GM12865 (cell line): Measurements from ENCODE around the gene TBCB.

Experiments used
- DNase-seq: peaks from one replicate; pipeline ENCODE4 v3.0.0; 2010; ENCODE audit warnings: low read depth
- H3K4me3 ChIP-seq: 2 replicates; pipeline ENCODE4 v1.5.1; 2011; ENCODE audit warnings: mild to moderate bottlenecking, low read depth, low read length, control low read depth
- CTCF ChIP-seq: IDR thresholded peaks from 2 replicates; pipeline ENCODE4 v1.5.1; 2011; ENCODE audit warnings: low read length, control low read depth, low read depth, inconsistent platforms; ENCODE audit not compliant: insufficient read depth; ENCODE audit errors: missing control alignments

Gene TBCB

GRCh38 chr19:36090910-36091695 is 24.2 kb upstream of the TBCB start:
- no peak for TF ChIP-seq CTCF
- H3K4me3 ChIP-seq = no peak overlapping the region
- no peak for DNase-seq

- no peak for DNase-seq
- no peak for TF ChIP-seq CTCF
Measured at GRCh38 chr19:36092566-36092965, 22.7 kb upstream of the TBCB start.

GRCh38 chr19:36093146-36093662 is 22.1 kb upstream of the TBCB start:
- no peak for DNase-seq
- TF ChIP-seq CTCF = no peak
- no peak overlapping the region for H3K4me3 ChIP-seq

More at GRCh38 chr19:36092566-36092965, 22.7 kb upstream of the TBCB start:
- H3K4me3 ChIP-seq = no peak overlapping the region

- DNase-seq = no peak
- no peak for TF ChIP-seq CTCF
- no peak overlapping the region for H3K4me3 ChIP-seq
Measured at GRCh38 chr19:36093687-36094086, 21.6 kb upstream of the TBCB start.

GRCh38 chr19:36097036-36097435 is 18.2 kb upstream of the TBCB start:
- H3K4me3 ChIP-seq = no peak overlapping the region
- TF ChIP-seq CTCF = no peak
- no peak for DNase-seq

- H3K4me3 ChIP-seq = no peak overlapping the region
- no peak for DNase-seq
- TF ChIP-seq CTCF = no peak
Measured at GRCh38 chr19:36099166-36099785, 16.0 kb upstream of the TBCB start.
